DLD1 (cell line): ENCODE results near the gene GRB14.
"Not testable (repeated sequence)": the region's sequence is repeated elsewhere in the genome, so short reads cannot be mapped to it uniquely, and the experiment has no call there.

Source experiments
- in situ Hi-C: cut with HindIII; loops from 2 replicates; pipeline ENCODE4 v1.10.0; 2017; ENCODE audit warnings: low sequenced_read_pairs

Gene GRB14

GRCh38 chr2:164498836-164499235 is 122.4 kb downstream of the GRB14 start:
- in situ Hi-C loops, result no loop called here

GRCh38 chr2:164496881-164497280 is 124.4 kb downstream of the GRB14 start:
- in situ Hi-C loops, result no loop called here

- in situ Hi-C loops, result no loop called here
These were observed 124.9 kb downstream of the GRB14 start for GRCh38 chr2:164496421-164496820.

GRCh38 chr2:164495491-164496223 is 125.6 kb downstream of the GRB14 start:
- in situ Hi-C loops, result no loop called here

GRCh38 chr2:164485541-164485940 is 135.7 kb downstream of the GRB14 start:
- in situ Hi-C loops, result no loop called here

- in situ Hi-C loops, result no loop called here
These were observed 141.8 kb downstream of the GRB14 start for GRCh38 chr2:164479460-164479859.

- in situ Hi-C loops, result no loop called here
These were observed 143.1 kb downstream of the GRB14 start for GRCh38 chr2:164478205-164478604.

- in situ Hi-C loops, result no loop called here
These were observed 146.4 kb downstream of the GRB14 start for GRCh38 chr2:164474873-164475272.

GRCh38 chr2:164473021-164473420 is 148.3 kb downstream of the GRB14 start:
- in situ Hi-C loops, result no loop called here

- in situ Hi-C loops, result not testable (repeated sequence)
These were observed 156.2 kb downstream of the GRB14 start for GRCh38 chr2:164465047-164465446.

GRCh38 chr2:164464376-164464775 is 156.9 kb downstream of the GRB14 start:
- in situ Hi-C loops, result no loop called here

- in situ Hi-C loops, result no loop called here
These were observed 162.5 kb downstream of the GRB14 start for GRCh38 chr2:164458792-164459191.

- in situ Hi-C loops, result no loop called here
These were observed 164.0 kb downstream of the GRB14 start for GRCh38 chr2:164457271-164457670.

GRCh38 chr2:164456619-164457018 is 164.7 kb downstream of the GRB14 start:
- in situ Hi-C loops, result no loop called here

GRCh38 chr2:164453656-164454305 is 167.5 kb downstream of the GRB14 start:
- in situ Hi-C loops, result no loop called here

- in situ Hi-C loops, result no loop called here
These were observed 171.0 kb downstream of the GRB14 start for GRCh38 chr2:164450278-164450677.

- in situ Hi-C loops, result no loop called here
These were observed 171.6 kb downstream of the GRB14 start for GRCh38 chr2:164449706-164450105.

- in situ Hi-C loops, result no loop called here
These were observed 173.6 kb downstream of the GRB14 start for GRCh38 chr2:164447660-164448059.
